ENCODE results near the gene EPG5. TPM values are rescaled to one million over a fixed set of nuclear protein-coding genes. Genes with fewer than 3 reads are reported as not detected.

EPG5 gene
- total and polyA plus RNA-seq, 2 of the 4 experiments (the other 2 are of a cell fraction) = 37.3 to 114 TPM

GRCh38 chr18:45930963-45931362, 36.2 kb downstream of the EPG5 start:
- ChIA-PET CTCF (no interaction called here), POLR2A (ENCODE audit: unreplicated experiment) (no interaction called here)
- in situ Hi-C loops (cut with MboI; ENCODE audit: low sequenced_read_pairs) = no loop called here
- H2AK5ac ChIP-seq (ENCODE audit: low read depth, low read length) = no peak overlapping the region
- no peak overlapping the region for H2AK9ac ChIP-seq (replicated peaks; ENCODE audit: low read depth, low read length, poor library complexity)
- H3K4me3 ChIP-seq (ENCODE audit: insufficient read depth, low read depth, low read length) = no peak overlapping the region
- H3K56ac ChIP-seq (ENCODE audit: extremely low read depth, insufficient read depth, low read length) = no peak overlapping the region
- no peak overlapping the region for H3K4me2 ChIP-seq (ENCODE audit: low read depth, low read length)
- H2BK5ac ChIP-seq (ENCODE audit: low read depth, low read length, poor library complexity, severe bottlenecking) = no peak overlapping the region
- no peaks in the 10 kb centered on the region for H3K27me3 ChIP-seq (ENCODE audit: control insufficient read depth, insufficient read depth, low read length)
- H2BK15ac ChIP-seq (ENCODE audit: low read depth, low read length) = no peak overlapping the region
- H3K4me1 ChIP-seq (ENCODE audit: control insufficient read depth, insufficient read depth, low read length) = peaks cover 9% of the 10 kb centered on the region
- H3K18ac ChIP-seq (ENCODE audit: low read depth, low read length) = no peak overlapping the region
- H3K9me3 ChIP-seq (ENCODE audit: control insufficient read depth, insufficient read depth, low read length) = no peaks in the 10 kb centered on the region
- no peak overlapping the region for H4K8ac ChIP-seq (ENCODE audit: low read depth in 2 of 2, low read length in 2 of 2)
- TF ChIP-seq MAFK (IDR thresholded peaks at IDR 0.05; ENCODE audit: low read depth, low read length) = no peak
- TF ChIP-seq SMC3 (IDR thresholded peaks at IDR 0.05; ENCODE audit: low read depth, low read length) = no peak
- TF ChIP-seq BHLHE40 (IDR thresholded peaks at IDR 0.05; ENCODE audit: low read depth, low read length) = no peak
- H4K20me1 ChIP-seq (ENCODE audit: insufficient read depth, low read length) = no peaks in the 10 kb centered on the region
- H2BK120ac ChIP-seq (ENCODE audit: low read depth, low read length) = no peak overlapping the region
- no peak overlapping the region for H2AFZ ChIP-seq (replicated peaks; ENCODE audit: low read length, poor library complexity)
- WGBS, 2 experiments (ENCODE audit: extremely low coverage in 2 of 2, insufficient read length in 1 of 2) = no CpG with 5 or more reads among the region's 2 CpGs
- peaks cover 39% of the 10 kb centered on the region for H3K36me3 ChIP-seq (ENCODE audit: control insufficient read depth, insufficient read depth, low read length)
- H3K14ac ChIP-seq (replicated peaks; ENCODE audit: low read depth, low read length) = no peak overlapping the region
- H3K9me1 ChIP-seq (ENCODE audit: insufficient read depth, low read length) = peaks cover 3% of the 10 kb centered on the region; the same call in 1 of the 2 replicates
- DNase-seq (no peak), ATAC-seq (ENCODE audit: low read depth) (no peak)
- no peak overlapping the region for H3K4ac ChIP-seq (ENCODE audit: low read depth, low read length)
- H4K5ac ChIP-seq (ENCODE audit: low read depth, low read length) = no peak overlapping the region
- H4K91ac ChIP-seq (ENCODE audit: insufficient read depth, low read depth, low read length) = no peak overlapping the region
- intact Hi-C loops (cut with micrococcal nuclease) = loop anchor here (5.0 kb wide), 1 partner anchor 39 kb away; no protein-coding TSS in a partner anchor
- H3K79me1 ChIP-seq (ENCODE audit: low read depth in 1 of 2, low read length in 2 of 2) = peaks cover 30% of the 10 kb centered on the region in 2 experiments
- BruUV-seq (replicated peaks) = no TSS peak
- no peak overlapping the region for H3K9ac ChIP-seq (ENCODE audit: low read depth, low read length)
- no peak overlapping the region for H3K23ac ChIP-seq (ENCODE audit: low read depth, low read length)
- H2BK20ac ChIP-seq (ENCODE audit: low read depth, low read length) = no peak overlapping the region
- H3K27ac ChIP-seq (ENCODE audit: insufficient read depth, low read length) = no peak overlapping the region
- dilution Hi-C loops (cut with HindIII; ENCODE audit: low sequenced_read_pairs, unreplicated experiment) = no loop called here

All from IMR-90 (cell line).